IMR-90 (cell line): ENCODE results near the gene GRB2. TPM values are rescaled to one million over a fixed set of nuclear protein-coding genes. Genes with fewer than 3 reads are reported as not detected.

Source experiments
- ATAC-seq: fragments of 200-7000 bp; cut with Tn5 transposase; 2 replicates; pipeline ENCODE4 v1.9.1; 2020; ENCODE audit warnings: low read depth, mild to moderate bottlenecking, moderate library complexity
- BruUV-seq: library from RNA; stranded (reverse); fragments of 400-500 nt; replicated peaks from 2 replicates; lab custom pipeline; 2021; lab: Mats Ljungman, UMichigan
- CTCF ChIA-PET: fragments of 300-600 bp; formaldehyde crosslinking; extraction: SDS; loops from one replicate; lab custom pipeline; 2021; ENCODE audit warnings: antibody characterized with exemption; lab: Yijun Ruan, JAX
- POLR2A ChIA-PET: fragments of 300-600 bp; sonication (Branson Sonifier 250); formaldehyde crosslinking; loops from one replicate; lab custom pipeline; 2022; ENCODE audit warnings: antibody characterized with exemption; ENCODE audit not compliant: unreplicated experiment; lab: Charles Lee
- DNase-seq: peaks from one replicate; pipeline ENCODE4 v3.0.0; 2013
- H2AFZ ChIP-seq: replicated peaks from 2 replicates; pipeline ENCODE3; 2013; ENCODE audit warnings: low read length, mild to moderate bottlenecking; ENCODE audit not compliant: poor library complexity
- H2AK5ac ChIP-seq: 2 replicates; pipeline ENCODE4 v1.6.1; 2013; ENCODE audit warnings: low read depth, low read length, inconsistent platforms
- H2AK9ac ChIP-seq: replicated peaks from 2 replicates; pipeline ENCODE3; 2013; ENCODE audit warnings: mild to moderate bottlenecking, low read depth, low read length, moderate library complexity; ENCODE audit not compliant: poor library complexity
- H2BK120ac ChIP-seq: 2 replicates; pipeline ENCODE4 v1.6.1; 2013; ENCODE audit warnings: low read depth, low read length, inconsistent platforms
- H2BK15ac ChIP-seq: 3 replicates; pipeline ENCODE4 v1.6.1; 2013; ENCODE audit warnings: low read depth, low read length, inconsistent platforms
- H2BK20ac ChIP-seq: 2 replicates; pipeline ENCODE4 v1.6.1; 2013; ENCODE audit warnings: low read depth, mild to moderate bottlenecking, inconsistent platforms, low read length, moderate library complexity
- H2BK5ac ChIP-seq: 2 replicates; pipeline ENCODE4 v1.6.1; 2013; ENCODE audit warnings: mild to moderate bottlenecking, low read depth, low read length, inconsistent platforms; ENCODE audit not compliant: poor library complexity, severe bottlenecking
- H3K14ac ChIP-seq: replicated peaks from 2 replicates; pipeline ENCODE4 v1.6.1; 2013; ENCODE audit warnings: low read depth, low read length, inconsistent platforms
- H3K18ac ChIP-seq: 2 replicates; pipeline ENCODE4 v1.6.1; 2013; ENCODE audit warnings: low read depth, low read length, control low read depth
- H3K23ac ChIP-seq: 2 replicates; pipeline ENCODE4 v1.6.1; 2013; ENCODE audit warnings: low read depth, low read length, inconsistent platforms
- H3K27ac ChIP-seq: 2 replicates; pipeline ENCODE4 v1.5.1; 2013; ENCODE audit warnings: mild to moderate bottlenecking, control low read depth, low read length; ENCODE audit not compliant: insufficient read depth
- H3K27me3 ChIP-seq: 2 replicates; pipeline ENCODE4 v1.6.1; 2013; ENCODE audit warnings: low read length; ENCODE audit not compliant: control insufficient read depth, insufficient read depth
- H3K36me3 ChIP-seq: 2 replicates; pipeline ENCODE4 v1.6.1; 2013; ENCODE audit warnings: low read length, mixed read lengths; ENCODE audit not compliant: control insufficient read depth, insufficient read depth
- H3K4ac ChIP-seq: 2 replicates; pipeline ENCODE4 v1.6.1; 2013; ENCODE audit warnings: low read depth, low read length, inconsistent platforms
- H3K4me1 ChIP-seq: 2 replicates; pipeline ENCODE4 v1.6.1; 2013; ENCODE audit warnings: low read length, mixed read lengths; ENCODE audit not compliant: control insufficient read depth, insufficient read depth
- H3K4me2 ChIP-seq: 2 replicates; pipeline ENCODE4 v1.6.1; 2013; ENCODE audit warnings: low read depth, mild to moderate bottlenecking, control low read depth, low read length, moderate library complexity
- H3K4me3 ChIP-seq: 2 replicates; pipeline ENCODE4 v1.5.1; 2013; ENCODE audit warnings: low read depth, mild to moderate bottlenecking, control low read depth, low read length, moderate library complexity; ENCODE audit not compliant: insufficient read depth
- H3K56ac ChIP-seq: 2 replicates; pipeline ENCODE4 v1.6.1; 2013; ENCODE audit warnings: low read length, inconsistent platforms; ENCODE audit not compliant: insufficient read depth; ENCODE audit errors: extremely low read depth
- H3K79me1 ChIP-seq, 2 experiments: 2 replicates each; pipeline ENCODE4 v1.6.1; 2013; ENCODE audit warnings: low read length in 2 of 2, inconsistent platforms in 1 of 2, low read depth in 1 of 2
- H3K9ac ChIP-seq: 2 replicates; pipeline ENCODE4 v1.6.1; 2013; ENCODE audit warnings: low read depth, low read length, control low read depth
- H3K9me1 ChIP-seq: 2 replicates; pipeline ENCODE4 v1.6.1; 2013; ENCODE audit warnings: low read length, inconsistent platforms; ENCODE audit not compliant: insufficient read depth
- H3K9me3 ChIP-seq: 2 replicates; pipeline ENCODE4 v1.6.1; 2013; ENCODE audit warnings: low read length; ENCODE audit not compliant: control insufficient read depth, insufficient read depth
- H4K20me1 ChIP-seq: 2 replicates; pipeline ENCODE4 v1.6.1; 2013; ENCODE audit warnings: low read length, inconsistent platforms; ENCODE audit not compliant: insufficient read depth
- H4K5ac ChIP-seq: 2 replicates; pipeline ENCODE4 v1.6.1; 2013; ENCODE audit warnings: mild to moderate bottlenecking, low read depth, low read length, control low read depth
- H4K8ac ChIP-seq, 2 experiments: 2 replicates each; pipeline ENCODE4 v1.6.1; 2013; ENCODE audit warnings: low read depth in 2 of 2, low read length in 2 of 2, control low read depth in 1 of 2, inconsistent platforms in 1 of 2
- H4K91ac ChIP-seq: 2 replicates; pipeline ENCODE4 v1.6.1; 2013; ENCODE audit warnings: low read depth, low read length, inconsistent platforms; ENCODE audit not compliant: insufficient read depth
- BHLHE40 ChIP-seq: fragments of 150-350 bp; IDR thresholded peaks from 2 replicates; pipeline ENCODE4 v1.6.1; 2016; ENCODE audit warnings: mild to moderate bottlenecking, low read depth, low read length
- MAFK ChIP-seq: IDR thresholded peaks from 2 replicates; pipeline ENCODE4 v1.6.1; 2012; ENCODE audit warnings: low read depth, low read length, improper control_type of control experiment
- MXI1 ChIP-seq: IDR thresholded peaks from 2 replicates; pipeline ENCODE4 v1.6.1; 2012; ENCODE audit warnings: low read depth, mild to moderate bottlenecking, low read length, moderate library complexity, borderline replicate concordance
- POLR2A ChIP-seq: IDR thresholded peaks from 2 replicates; pipeline ENCODE4 v1.6.1; 2012; ENCODE audit warnings: mild to moderate bottlenecking, low read depth, low read length
- RAD21 ChIP-seq: IDR thresholded peaks from 2 replicates; pipeline ENCODE4 v1.6.1; 2012; ENCODE audit warnings: low read length, improper control_type of control experiment
- RCOR1 ChIP-seq: IDR thresholded peaks from 2 replicates; pipeline ENCODE4 v1.6.1; 2012; ENCODE audit warnings: mild to moderate bottlenecking, low read length, improper control_type of control experiment; ENCODE audit not compliant: insufficient replicate concordance
- USF2 ChIP-seq: fragments of 150-350 bp; IDR thresholded peaks from 2 replicates; pipeline ENCODE4 v1.6.1; 2017; ENCODE audit warnings: mild to moderate bottlenecking, antibody characterized with exemption, low read length, low read depth
- dilution Hi-C: fragments of 300-500 bp; cut with HindIII; formaldehyde crosslinking; loops from one replicate; pipeline ENCODE4 v1.14.3; 2018; ENCODE audit warnings: low sequenced_read_pairs; ENCODE audit not compliant: unreplicated experiment
- in situ Hi-C: fragments of 300-500 bp; cut with MboI; formaldehyde crosslinking; loops from 3 replicates; pipeline ENCODE4 v1.14.3; 2019; ENCODE audit warnings: low sequenced_read_pairs, inconsistent platforms, mixed read lengths
- intact Hi-C: fragments of 100-400 bp; cut with micrococcal nuclease; formaldehyde crosslinking; loops from 2 replicates; pipeline ENCODE4 v1.10.0; 2022
- polyA plus RNA-seq, 3 experiments: library from polyadenylated mRNA; depleted of rRNA; stranded (reverse); fragments of >200 nt; gene quantifications; 2 replicates each; pipeline ENCODE4 v1.2.3, GENCODE V29; 2012; ENCODE audit warnings: low replicate concordance in 1 of 3
- total RNA-seq: library from RNA; depleted of rRNA; stranded (reverse); fragments of >200 nt; gene quantifications from 2 replicates; pipeline ENCODE4 v1.2.3, GENCODE V29; 2012
- TF ChIP-seq, protein P1 (sequence below): conservative IDR thresholded peaks from 2 replicates; pipeline ENCODE4 v1.5.1; 2012; ENCODE audit warnings: mild to moderate bottlenecking, low read depth, low read length, improper control_type of control experiment

Gene GRB2
- total and polyA plus RNA-seq, 2 of the 4 experiments (the other 2 are of a cell fraction) = 49.3 to 62.1 TPM

DNA sequence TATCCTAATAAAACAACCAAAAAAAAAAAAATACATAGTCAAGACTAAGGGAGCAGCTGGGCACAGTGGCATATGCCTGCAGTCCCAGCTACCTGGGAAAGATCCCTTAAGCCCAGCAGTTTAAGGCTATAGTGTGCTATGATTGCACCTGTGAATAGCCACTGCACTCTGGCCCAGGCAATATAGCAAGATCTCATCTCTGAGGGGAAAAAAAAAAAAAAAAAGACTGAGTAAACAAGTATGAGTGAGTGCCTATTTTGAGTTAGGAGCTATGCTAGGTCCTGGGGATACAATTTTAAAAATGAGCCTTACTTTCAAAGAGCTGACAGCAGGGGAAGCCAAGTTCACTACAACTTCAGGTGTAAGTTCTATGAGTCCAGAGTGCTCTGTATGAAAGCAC is 55.4 kb downstream of the GRB2 start:
- Histone ChIP-seq H3K36me3 (no peaks in the 10 kb centered on the region), H3K18ac (no peak overlapping the region), H3K9me1 (peaks cover 21% of the 10 kb centered on the region), H2AK5ac (no peak overlapping the region), H2BK120ac (no peak overlapping the region), H3K79me1 (peaks cover 56 to 83% of the 10 kb centered on the region in 2 experiments), H2BK15ac (no peak overlapping the region), H3K56ac (no peak overlapping the region), H2BK5ac (no peak overlapping the region), H3K4me3 (no peak overlapping the region), H4K20me1 (peaks cover 77% of the 10 kb centered on the region), H3K14ac (no peak overlapping the region), H2AFZ (no peak overlapping the region), H3K4me2 (no peak overlapping the region), H3K4ac (no peak overlapping the region), H3K9me3 (peaks cover 2% of the 10 kb centered on the region; the same call in 1 of the 2 replicates), H3K27ac (no peak overlapping the region), H2AK9ac (no peak overlapping the region), H4K5ac (no peak overlapping the region), H4K8ac (no peak overlapping the region), H3K4me1 (peaks cover 5% of the 10 kb centered on the region), H3K9ac (no peak overlapping the region), H2BK20ac (no peak overlapping the region), H3K27me3 (no peaks in the 10 kb centered on the region), H3K23ac (no peak overlapping the region), H4K91ac (no peak overlapping the region)
- DNase-seq (no peak), ATAC-seq (no peak)
- intact Hi-C loops (no loop called here), in situ Hi-C loops (no loop called here), dilution Hi-C loops (no loop called here)
- ChIA-PET CTCF (interaction anchor here (0.6 kb wide), 1 partner anchor 10 kb away, joined by 6 read pairs; no protein-coding TSS in a partner anchor), POLR2A (no interaction called here)
- BruUV-seq = no TSS peak
- TF ChIP-seq MXI1 (no peak), RAD21 (no peak), RCOR1 (no peak), MAFK (no peak), USF2 (no peak), POLR2A (no peak), BHLHE40 (no peak)
- TF ChIP-seq, protein P1, sequence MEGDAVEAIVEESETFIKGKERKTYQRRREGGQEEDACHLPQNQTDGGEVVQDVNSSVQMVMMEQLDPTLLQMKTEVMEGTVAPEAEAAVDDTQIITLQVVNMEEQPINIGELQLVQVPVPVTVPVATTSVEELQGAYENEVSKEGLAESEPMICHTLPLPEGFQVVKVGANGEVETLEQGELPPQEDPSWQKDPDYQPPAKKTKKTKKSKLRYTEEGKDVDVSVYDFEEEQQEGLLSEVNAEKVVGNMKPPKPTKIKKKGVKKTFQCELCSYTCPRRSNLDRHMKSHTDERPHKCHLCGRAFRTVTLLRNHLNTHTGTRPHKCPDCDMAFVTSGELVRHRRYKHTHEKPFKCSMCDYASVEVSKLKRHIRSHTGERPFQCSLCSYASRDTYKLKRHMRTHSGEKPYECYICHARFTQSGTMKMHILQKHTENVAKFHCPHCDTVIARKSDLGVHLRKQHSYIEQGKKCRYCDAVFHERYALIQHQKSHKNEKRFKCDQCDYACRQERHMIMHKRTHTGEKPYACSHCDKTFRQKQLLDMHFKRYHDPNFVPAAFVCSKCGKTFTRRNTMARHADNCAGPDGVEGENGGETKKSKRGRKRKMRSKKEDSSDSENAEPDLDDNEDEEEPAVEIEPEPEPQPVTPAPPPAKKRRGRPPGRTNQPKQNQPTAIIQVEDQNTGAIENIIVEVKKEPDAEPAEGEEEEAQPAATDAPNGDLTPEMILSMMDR = no peak
